ENCODE measurements around the gene TOMM5.

The TOMM5 gene

GRCh38 chr9:37551468-37551867 lies 40.9 kb downstream of the TOMM5 start:
- Histone ChIP-seq H3K9me3 (ENCODE audit: control insufficient read depth, low read length) (no peaks in the 10 kb centered on the region), H3K18ac (ENCODE audit: low read depth in 1 of 2, low read length in 2 of 2) (no peak overlapping the region), H3K36me3 (ENCODE audit: control insufficient read depth in 1 of 2, insufficient read depth in 2 of 2, low read depth in 1 of 2, low read length in 2 of 2) (no peaks in the 10 kb centered on the region), H3K4ac (ENCODE audit: low read depth in 1 of 2, low read length in 2 of 2) (no peak overlapping the region), H2BK15ac (ENCODE audit: low read depth, poor library complexity, severe bottlenecking) (no peak overlapping the region), H3K4me1 (ENCODE audit: control insufficient read depth, insufficient read depth, low read depth, low read length) (peaks cover 5% of the 10 kb centered on the region), H2BK5ac (ENCODE audit: low read depth, low read length, poor library complexity, severe bottlenecking) (no peak overlapping the region), H3K79me1 (replicated peaks; ENCODE audit: low read length, poor library complexity, severe bottlenecking) (peaks cover 4% of the 10 kb centered on the region), H3K27me3 (ENCODE audit: control insufficient read depth in 1 of 2, insufficient read depth in 1 of 2, low read length in 2 of 2) (no peaks in the 10 kb centered on the region), H3K9ac (ENCODE audit: low read length) (no peak overlapping the region), H4K8ac (ENCODE audit: low read length) (no peak overlapping the region), H3K27ac (ENCODE audit: low read length, poor library complexity, severe bottlenecking) (no peak overlapping the region), H3K4me3 (ENCODE audit: insufficient read depth in 1 of 2, low read depth in 1 of 2, low read length in 2 of 2) (no peak overlapping the region), H4K91ac (ENCODE audit: low read length) (no peak overlapping the region), H2AK5ac (ENCODE audit: low read length, severe bottlenecking) (no peak overlapping the region), H2AFZ (ENCODE audit: low read depth, low read length) (no peak overlapping the region), H2BK12ac (ENCODE audit: low read length in 2 of 2) (no peak overlapping the region), H3K23ac (ENCODE audit: low read length in 2 of 2) (no peak overlapping the region), H2BK120ac (ENCODE audit: low read depth, low read length) (no peak overlapping the region), H3K14ac (ENCODE audit: low read length in 2 of 2) (no peak overlapping the region), H3K4me2 (ENCODE audit: low read length, poor library complexity, severe bottlenecking) (no peak overlapping the region)
- WGBS: 92% methylated on average over 3 of the region's 3 CpGs
- no peak for DNase-seq

DNA sequence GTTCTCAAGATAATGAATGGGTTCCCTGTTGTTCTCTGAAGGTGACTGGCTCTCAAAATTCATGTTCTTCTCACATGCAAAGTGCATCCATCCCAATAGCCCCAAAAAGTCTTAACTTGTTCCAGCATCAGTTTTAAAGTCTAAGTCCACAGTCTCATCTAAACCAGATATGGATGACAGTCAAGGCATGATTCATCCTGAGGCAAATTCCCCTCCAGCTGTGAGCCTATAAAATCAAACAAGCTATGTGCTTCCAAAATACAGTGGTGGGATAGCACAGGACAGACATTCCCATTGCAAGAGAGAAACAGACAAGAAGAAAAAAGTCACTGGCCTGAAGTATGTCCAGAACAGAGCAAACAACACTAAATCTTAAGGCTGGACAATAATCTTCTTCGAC lies 41.6 kb downstream of the TOMM5 start:
- H3K27ac ChIP-seq (ENCODE audit: low read length, poor library complexity, severe bottlenecking): no peak overlapping the region
- no peak overlapping the region for H3K18ac ChIP-seq (ENCODE audit: low read depth in 1 of 2, low read length in 2 of 2)
- no peak overlapping the region for H3K4me3 ChIP-seq (ENCODE audit: insufficient read depth in 1 of 2, low read depth in 1 of 2, low read length in 2 of 2)
- H3K14ac ChIP-seq (ENCODE audit: low read length in 2 of 2): no peak overlapping the region
- DNase-seq: peak; percentile 5
- H3K23ac ChIP-seq (ENCODE audit: low read length in 2 of 2): no peak overlapping the region
- H4K8ac ChIP-seq (ENCODE audit: low read length): no peak overlapping the region
- WGBS: 90% methylated on average over 1 of the region's 1 CpG
- H2BK12ac ChIP-seq (ENCODE audit: low read length in 2 of 2): no peak overlapping the region
- H2AK5ac ChIP-seq (ENCODE audit: low read length, severe bottlenecking): no peak overlapping the region
- H2AFZ ChIP-seq (ENCODE audit: low read depth, low read length): no peak overlapping the region
- H4K91ac ChIP-seq (ENCODE audit: low read length): no peak overlapping the region
- no peak overlapping the region for H2BK15ac ChIP-seq (ENCODE audit: low read depth, poor library complexity, severe bottlenecking)
- H3K36me3 ChIP-seq (ENCODE audit: control insufficient read depth in 1 of 2, insufficient read depth in 2 of 2, low read depth in 1 of 2, low read length in 2 of 2): no peaks in the 10 kb centered on the region
- no peak overlapping the region for H3K4ac ChIP-seq (ENCODE audit: low read depth in 1 of 2, low read length in 2 of 2)
- peaks cover 5% of the 10 kb centered on the region for H3K4me1 ChIP-seq (ENCODE audit: control insufficient read depth, insufficient read depth, low read depth, low read length)
- no peak overlapping the region for H2BK5ac ChIP-seq (ENCODE audit: low read depth, low read length, poor library complexity, severe bottlenecking)
- H3K79me1 ChIP-seq (replicated peaks; ENCODE audit: low read length, poor library complexity, severe bottlenecking): peaks cover 6% of the 10 kb centered on the region
- no peak overlapping the region for H3K9ac ChIP-seq (ENCODE audit: low read length)
- no peak overlapping the region for H2BK120ac ChIP-seq (ENCODE audit: low read depth, low read length)
- H3K4me2 ChIP-seq (ENCODE audit: low read length, poor library complexity, severe bottlenecking): no peak overlapping the region
- no peaks in the 10 kb centered on the region for H3K9me3 ChIP-seq (ENCODE audit: control insufficient read depth, low read length)
- no peaks in the 10 kb centered on the region for H3K27me3 ChIP-seq (ENCODE audit: control insufficient read depth in 1 of 2, insufficient read depth in 1 of 2, low read length in 2 of 2)

GRCh38 chr9:37549527-37549926 lies 42.9 kb downstream of the TOMM5 start:
- H2BK5ac ChIP-seq (ENCODE audit: low read depth, low read length, poor library complexity, severe bottlenecking): no peak overlapping the region

GRCh38 chr9:37547328-37547878 lies 45.0 kb downstream of the TOMM5 start:
- no peak overlapping the region for H3K14ac ChIP-seq (ENCODE audit: low read length in 2 of 2)

More at GRCh38 chr9:37549527-37549926, 42.9 kb downstream of the TOMM5 start:
- Histone ChIP-seq H3K14ac (ENCODE audit: low read length in 2 of 2) (no peak overlapping the region), H3K4me2 (ENCODE audit: low read length, poor library complexity, severe bottlenecking) (no peak overlapping the region), H2BK15ac (ENCODE audit: low read depth, poor library complexity, severe bottlenecking) (no peak overlapping the region), H3K9me3 (ENCODE audit: control insufficient read depth, low read length) (no peaks in the 10 kb centered on the region), H3K4ac (ENCODE audit: low read depth in 1 of 2, low read length in 2 of 2) (no peak overlapping the region), H3K27me3 (ENCODE audit: control insufficient read depth in 1 of 2, insufficient read depth in 1 of 2, low read length in 2 of 2) (no peaks in the 10 kb centered on the region), H2BK120ac (ENCODE audit: low read depth, low read length) (no peak overlapping the region), H3K18ac (ENCODE audit: low read depth in 1 of 2, low read length in 2 of 2) (no peak overlapping the region), H4K8ac (ENCODE audit: low read length) (no peak overlapping the region), H3K27ac (ENCODE audit: low read length, poor library complexity, severe bottlenecking) (no peak overlapping the region), H3K36me3 (ENCODE audit: control insufficient read depth in 1 of 2, insufficient read depth in 2 of 2, low read depth in 1 of 2, low read length in 2 of 2) (peaks cover 0 to 3% of the 10 kb centered on the region in 2 experiments), H2AFZ (ENCODE audit: low read depth, low read length) (no peak overlapping the region), H4K91ac (ENCODE audit: low read length) (no peak overlapping the region), H3K79me1 (replicated peaks; ENCODE audit: low read length, poor library complexity, severe bottlenecking) (peaks cover 7% of the 10 kb centered on the region), H2AK5ac (ENCODE audit: low read length, severe bottlenecking) (no peak overlapping the region), H2BK12ac (ENCODE audit: low read length in 2 of 2) (no peak overlapping the region), H3K9ac (ENCODE audit: low read length) (no peak overlapping the region), H3K23ac (ENCODE audit: low read length in 2 of 2) (no peak overlapping the region), H3K4me1 (ENCODE audit: control insufficient read depth, insufficient read depth, low read depth, low read length) (peaks cover 5% of the 10 kb centered on the region), H3K4me3 (ENCODE audit: insufficient read depth in 1 of 2, low read depth in 1 of 2, low read length in 2 of 2) (no peak overlapping the region)
- peak; percentile 8 for DNase-seq

More at GRCh38 chr9:37547328-37547878, 45.0 kb downstream of the TOMM5 start:
- H2BK12ac ChIP-seq (ENCODE audit: low read length in 2 of 2): no peak overlapping the region
- no peak overlapping the region for H3K4me2 ChIP-seq (ENCODE audit: low read length, poor library complexity, severe bottlenecking)
- no peak for DNase-seq
- H3K9me3 ChIP-seq (ENCODE audit: control insufficient read depth, low read length): no peaks in the 10 kb centered on the region
- H4K91ac ChIP-seq (ENCODE audit: low read length): no peak overlapping the region
- no peak overlapping the region for H2BK5ac ChIP-seq (ENCODE audit: low read depth, low read length, poor library complexity, severe bottlenecking)
- no peak overlapping the region for H2BK15ac ChIP-seq (ENCODE audit: low read depth, poor library complexity, severe bottlenecking)
- H3K27ac ChIP-seq (ENCODE audit: low read length, poor library complexity, severe bottlenecking): no peak overlapping the region
- H3K79me1 ChIP-seq (replicated peaks; ENCODE audit: low read length, poor library complexity, severe bottlenecking): peaks cover 7% of the 10 kb centered on the region
- no peak overlapping the region for H3K18ac ChIP-seq (ENCODE audit: low read depth in 1 of 2, low read length in 2 of 2)
- no peak overlapping the region for H3K4me3 ChIP-seq (ENCODE audit: insufficient read depth in 1 of 2, low read depth in 1 of 2, low read length in 2 of 2)
- no peak overlapping the region for H3K9ac ChIP-seq (ENCODE audit: low read length)
- H3K4me1 ChIP-seq (ENCODE audit: control insufficient read depth, insufficient read depth, low read depth, low read length): peaks cover 5% of the 10 kb centered on the region
- H3K27me3 ChIP-seq (ENCODE audit: control insufficient read depth in 1 of 2, insufficient read depth in 1 of 2, low read length in 2 of 2): no peaks in the 10 kb centered on the region
- no peak overlapping the region for H2AK5ac ChIP-seq (ENCODE audit: low read length, severe bottlenecking)
- peaks cover 0 to 3% of the 10 kb centered on the region in 2 experiments for H3K36me3 ChIP-seq (ENCODE audit: control insufficient read depth in 1 of 2, insufficient read depth in 2 of 2, low read depth in 1 of 2, low read length in 2 of 2)
- H2AFZ ChIP-seq (ENCODE audit: low read depth, low read length): no peak overlapping the region
- WGBS: 100% methylated on average over 4 of the region's 5 CpGs
- H2BK120ac ChIP-seq (ENCODE audit: low read depth, low read length): no peak overlapping the region
- H4K8ac ChIP-seq (ENCODE audit: low read length): no peak overlapping the region
- H3K4ac ChIP-seq (ENCODE audit: low read depth in 1 of 2, low read length in 2 of 2): no peak overlapping the region
- H3K23ac ChIP-seq (ENCODE audit: low read length in 2 of 2): no peak overlapping the region
